ENCODE data around the gene MVB12B. TPM values are rescaled to one million over a fixed set of nuclear protein-coding genes. Genes with fewer than 3 reads are reported as not detected.

Gene MVB12B
- total and polyA plus RNA-seq, 2 of the 13 experiments (the other 11 are each of a cell fraction or from before 2014, with no cell fraction given) = 12.1 to 30.1 TPM

DNA sequence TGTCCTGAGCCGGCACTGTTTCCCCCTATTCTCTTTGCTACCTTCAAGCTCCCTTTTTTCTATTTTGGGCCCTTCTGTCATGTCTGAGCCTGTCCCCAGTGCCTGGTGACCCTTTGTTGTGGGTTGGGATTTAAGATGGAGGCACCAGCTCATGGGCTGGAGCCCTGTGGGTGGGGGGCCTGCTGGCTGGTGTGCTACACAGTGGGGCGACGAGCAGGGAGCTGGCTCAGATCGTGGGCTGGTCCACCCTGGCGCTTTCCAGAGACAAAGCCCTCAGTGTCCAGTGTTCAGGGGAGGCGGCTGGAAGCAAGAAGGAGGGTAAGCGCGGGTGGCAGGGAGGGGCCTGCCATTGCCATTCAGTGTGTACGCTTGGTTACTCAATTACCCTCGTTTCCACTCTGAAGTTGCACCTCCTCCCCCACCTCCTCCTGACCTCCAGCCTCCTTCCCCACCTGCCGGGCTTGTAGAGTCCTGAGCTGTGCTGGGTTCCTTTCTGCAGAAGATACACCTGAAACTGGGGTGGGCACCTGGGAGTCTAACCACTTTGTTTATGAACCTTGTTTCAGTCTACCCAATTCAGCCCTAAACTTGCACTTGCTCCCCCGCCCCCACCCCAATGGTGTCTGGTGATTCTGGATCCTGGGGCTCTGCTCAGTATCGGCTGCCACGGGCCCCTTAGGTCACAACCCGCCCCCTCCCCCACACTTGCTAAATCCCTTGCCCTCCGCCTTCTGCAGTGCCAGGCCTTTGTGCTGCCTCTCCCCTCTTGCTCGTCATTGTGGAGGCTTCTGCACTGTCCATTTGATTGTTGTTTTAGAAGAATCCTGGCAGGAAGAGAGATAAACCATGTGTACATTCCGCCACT is 49.9 kb downstream of the MVB12B start (continued):
- TF ChIP-seq, protein P1, sequence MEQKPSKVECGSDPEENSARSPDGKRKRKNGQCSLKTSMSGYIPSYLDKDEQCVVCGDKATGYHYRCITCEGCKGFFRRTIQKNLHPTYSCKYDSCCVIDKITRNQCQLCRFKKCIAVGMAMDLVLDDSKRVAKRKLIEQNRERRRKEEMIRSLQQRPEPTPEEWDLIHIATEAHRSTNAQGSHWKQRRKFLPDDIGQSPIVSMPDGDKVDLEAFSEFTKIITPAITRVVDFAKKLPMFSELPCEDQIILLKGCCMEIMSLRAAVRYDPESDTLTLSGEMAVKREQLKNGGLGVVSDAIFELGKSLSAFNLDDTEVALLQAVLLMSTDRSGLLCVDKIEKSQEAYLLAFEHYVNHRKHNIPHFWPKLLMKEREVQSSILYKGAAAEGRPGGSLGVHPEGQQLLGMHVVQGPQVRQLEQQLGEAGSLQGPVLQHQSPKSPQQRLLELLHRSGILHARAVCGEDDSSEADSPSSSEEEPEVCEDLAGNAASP (CRISPR knock-in tag; IDR thresholded peaks at IDR 0.05; ENCODE audit: borderline replicate concordance) = peak; percentile 34; the same call in 1 of the 2 replicates
- TF ChIP-seq ZMAT3 (CRISPR knock-in tag; conservative IDR thresholded peaks at IDR 0.05) (0 out of 2 replicates have a peak, but pooled peaks have one; percentile 41), CBX2 (IDR thresholded peaks at IDR 0.05; ENCODE audit: low read depth, low read length) (no peak), CBX2 (CRISPR knock-in tag; IDR thresholded peaks at IDR 0.05; ENCODE audit: low read depth) (no peak), TBX3 (IDR thresholded peaks at IDR 0.05; ENCODE audit: borderline replicate concordance) (peak; percentile 29; the same call in 1 of the 2 replicates), ZNF616 (CRISPR knock-in tag; IDR thresholded peaks at IDR 0.05; ENCODE audit: low read depth) (no peak), ZNF232 (CRISPR knock-in tag; IDR thresholded peaks at IDR 0.05; ENCODE audit: borderline replicate concordance) (no peak), ZBTB7A (CRISPR knock-in tag; IDR thresholded peaks at IDR 0.05) (no peak; the same call in 1 of the 2 replicates), ZNF768 (CRISPR knock-in tag; IDR thresholded peaks at IDR 0.05) (peak; percentile 55; the same call in 1 of the 2 replicates), NFATC3 (CRISPR knock-in tag; IDR thresholded peaks at IDR 0.05) (no peak), KDM2A (CRISPR knock-in tag; IDR thresholded peaks at IDR 0.05; ENCODE audit: borderline replicate concordance, low read depth) (0 out of 2 replicates have a peak, but pooled peaks have one; percentile 17), ARNTL (CRISPR knock-in tag; IDR thresholded peaks at IDR 0.05) (no peak), PRMT3 (CRISPR knock-in tag; IDR thresholded peaks at IDR 0.05; ENCODE audit: borderline replicate concordance, low read depth) (no peak), STAG1 (CRISPR knock-in tag; IDR thresholded peaks at IDR 0.05) (no peak), YY1 (IDR thresholded peaks at IDR 0.05; ENCODE audit: insufficient read depth, insufficient replicate concordance, low read depth, low read length) (peak; percentile 80), ZNF782 (CRISPR knock-in tag; IDR thresholded peaks at IDR 0.05; ENCODE audit: borderline replicate concordance) (no peak), PAF1 (CRISPR knock-in tag; IDR thresholded peaks at IDR 0.05) (no peak), YEATS2 (CRISPR knock-in tag; IDR thresholded peaks at IDR 0.05; ENCODE audit: borderline replicate concordance) (0 out of 2 replicates have a peak, but pooled peaks have one; percentile 32)
- TF ChIP-seq, protein P2, sequence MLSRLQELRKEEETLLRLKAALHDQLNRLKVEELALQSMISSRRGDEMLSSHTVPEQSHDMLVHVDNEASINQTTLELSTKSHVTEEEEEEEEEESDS (CRISPR knock-in tag; IDR thresholded peaks at IDR 0.05; ENCODE audit: borderline replicate concordance) = no peak
- TF ChIP-seq, protein P3, sequence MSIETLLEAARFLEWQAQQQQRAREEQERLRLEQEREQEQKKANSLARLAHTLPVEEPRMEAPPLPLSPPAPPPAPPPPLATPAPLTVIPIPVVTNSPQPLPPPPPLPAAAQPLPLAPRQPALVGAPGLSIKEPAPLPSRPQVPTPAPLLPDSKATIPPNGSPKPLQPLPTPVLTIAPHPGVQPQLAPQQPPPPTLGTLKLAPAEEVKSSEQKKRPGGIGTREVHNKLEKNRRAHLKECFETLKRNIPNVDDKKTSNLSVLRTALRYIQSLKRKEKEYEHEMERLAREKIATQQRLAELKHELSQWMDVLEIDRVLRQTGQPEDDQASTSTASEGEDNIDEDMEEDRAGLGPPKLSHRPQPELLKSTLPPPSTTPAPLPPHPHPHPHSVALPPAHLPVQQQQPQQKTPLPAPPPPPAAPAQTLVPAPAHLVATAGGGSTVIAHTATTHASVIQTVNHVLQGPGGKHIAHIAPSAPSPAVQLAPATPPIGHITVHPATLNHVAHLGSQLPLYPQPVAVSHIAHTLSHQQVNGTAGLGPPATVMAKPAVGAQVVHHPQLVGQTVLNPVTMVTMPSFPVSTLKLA (IDR thresholded peaks at IDR 0.05) = no peak
- TF ChIP-seq, protein P4, sequence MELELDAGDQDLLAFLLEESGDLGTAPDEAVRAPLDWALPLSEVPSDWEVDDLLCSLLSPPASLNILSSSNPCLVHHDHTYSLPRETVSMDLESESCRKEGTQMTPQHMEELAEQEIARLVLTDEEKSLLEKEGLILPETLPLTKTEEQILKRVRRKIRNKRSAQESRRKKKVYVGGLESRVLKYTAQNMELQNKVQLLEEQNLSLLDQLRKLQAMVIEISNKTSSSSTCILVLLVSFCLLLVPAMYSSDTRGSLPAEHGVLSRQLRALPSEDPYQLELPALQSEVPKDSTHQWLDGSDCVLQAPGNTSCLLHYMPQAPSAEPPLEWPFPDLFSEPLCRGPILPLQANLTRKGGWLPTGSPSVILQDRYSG (CRISPR knock-in tag; IDR thresholded peaks at IDR 0.05) = no peak
- TF ChIP-seq, protein P5, sequence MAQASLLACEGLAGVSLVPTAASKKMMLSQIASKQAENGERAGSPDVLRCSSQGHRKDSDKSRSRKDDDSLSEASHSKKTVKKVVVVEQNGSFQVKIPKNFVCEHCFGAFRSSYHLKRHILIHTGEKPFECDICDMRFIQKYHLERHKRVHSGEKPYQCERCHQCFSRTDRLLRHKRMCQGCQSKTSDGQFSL (CRISPR knock-in tag; IDR thresholded peaks at IDR 0.05) = peak; percentile 68; the same call in 1 of the 2 replicates
- TF ChIP-seq, protein P6, sequence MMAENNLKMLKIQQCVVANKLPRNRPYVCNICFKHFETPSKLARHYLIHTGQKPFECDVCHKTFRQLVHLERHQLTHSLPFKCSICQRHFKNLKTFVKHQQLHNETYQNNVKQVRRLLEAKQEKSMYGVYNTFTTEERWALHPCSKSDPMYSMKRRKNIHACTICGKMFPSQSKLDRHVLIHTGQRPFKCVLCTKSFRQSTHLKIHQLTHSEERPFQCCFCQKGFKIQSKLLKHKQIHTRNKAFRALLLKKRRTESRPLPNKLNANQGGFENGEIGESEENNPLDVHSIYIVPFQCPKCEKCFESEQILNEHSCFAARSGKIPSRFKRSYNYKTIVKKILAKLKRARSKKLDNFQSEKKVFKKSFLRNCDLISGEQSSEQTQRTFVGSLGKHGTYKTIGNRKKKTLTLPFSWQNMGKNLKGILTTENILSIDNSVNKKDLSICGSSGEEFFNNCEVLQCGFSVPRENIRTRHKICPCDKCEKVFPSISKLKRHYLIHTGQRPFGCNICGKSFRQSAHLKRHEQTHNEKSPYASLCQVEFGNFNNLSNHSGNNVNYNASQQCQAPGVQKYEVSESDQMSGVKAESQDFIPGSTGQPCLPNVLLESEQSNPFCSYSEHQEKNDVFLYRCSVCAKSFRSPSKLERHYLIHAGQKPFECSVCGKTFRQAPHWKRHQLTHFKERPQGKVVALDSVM (CRISPR knock-in tag; IDR thresholded peaks at IDR 0.05) = peak; percentile 73
